Stimulated activated naive CD4-positive, alpha-beta T cell treated with Interleukin-2 at 50 U/mL for 16 hours (primary cell): ENCODE measurements around the gene PARD3B.
"Not testable (repeated sequence)": the region's sequence is repeated elsewhere in the genome, so short reads cannot be mapped to it uniquely, and the experiment has no call there.

Source experiments
- DNase-seq: peaks from one replicate; lab custom pipeline; 2025; lab: John Stamatoyannopoulos, UW

Gene PARD3B

DNA sequence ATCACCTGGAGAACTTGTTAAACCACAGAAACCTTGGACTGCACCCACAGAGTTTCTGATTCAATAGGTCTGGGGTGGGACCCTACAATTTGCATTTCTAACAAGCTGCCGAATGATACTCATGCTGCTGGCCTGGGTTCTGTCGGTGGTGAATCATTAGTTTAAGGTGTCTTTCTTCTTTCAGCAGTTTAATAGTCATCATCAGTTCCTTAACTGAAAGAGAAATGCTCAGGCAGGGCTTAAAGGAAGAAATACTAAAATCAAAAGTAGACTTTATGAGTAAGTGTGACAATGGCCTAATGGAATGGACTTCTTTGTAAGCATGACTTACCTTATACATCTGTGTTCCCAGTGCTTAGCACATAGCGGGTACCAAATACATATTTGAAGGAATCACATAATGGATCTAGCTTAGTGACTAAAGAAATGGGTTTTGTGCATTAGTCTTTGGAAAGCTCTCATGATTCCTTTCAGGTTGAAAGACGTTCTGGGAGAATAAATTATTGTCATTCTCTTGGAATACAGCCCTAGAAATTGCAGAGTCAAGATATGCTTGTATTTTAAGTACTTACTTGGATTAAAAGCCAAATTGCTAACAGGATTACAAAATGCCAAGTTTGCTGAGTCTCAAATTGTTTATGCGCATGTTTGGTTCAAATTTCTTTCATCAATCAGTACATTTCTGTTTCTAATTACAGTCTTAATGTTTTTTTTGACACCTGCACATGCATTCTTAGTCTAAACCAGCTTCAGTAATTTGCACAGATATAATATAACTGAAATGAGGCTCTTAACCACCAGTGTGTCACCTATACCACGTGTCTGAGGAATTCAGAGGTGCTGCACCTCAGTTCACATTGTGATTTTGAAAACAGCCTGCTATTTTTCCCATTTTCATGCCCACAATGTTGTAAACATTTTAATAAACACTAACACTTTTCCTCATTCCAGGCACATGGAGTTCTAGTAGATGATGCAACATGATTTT, 916.7 kb downstream of the PARD3B start:
- no peak for DNase-seq

GRCh38 chr2:205462681-205463345, 917.5 kb downstream of the PARD3B start:
- no peak for DNase-seq

DNA sequence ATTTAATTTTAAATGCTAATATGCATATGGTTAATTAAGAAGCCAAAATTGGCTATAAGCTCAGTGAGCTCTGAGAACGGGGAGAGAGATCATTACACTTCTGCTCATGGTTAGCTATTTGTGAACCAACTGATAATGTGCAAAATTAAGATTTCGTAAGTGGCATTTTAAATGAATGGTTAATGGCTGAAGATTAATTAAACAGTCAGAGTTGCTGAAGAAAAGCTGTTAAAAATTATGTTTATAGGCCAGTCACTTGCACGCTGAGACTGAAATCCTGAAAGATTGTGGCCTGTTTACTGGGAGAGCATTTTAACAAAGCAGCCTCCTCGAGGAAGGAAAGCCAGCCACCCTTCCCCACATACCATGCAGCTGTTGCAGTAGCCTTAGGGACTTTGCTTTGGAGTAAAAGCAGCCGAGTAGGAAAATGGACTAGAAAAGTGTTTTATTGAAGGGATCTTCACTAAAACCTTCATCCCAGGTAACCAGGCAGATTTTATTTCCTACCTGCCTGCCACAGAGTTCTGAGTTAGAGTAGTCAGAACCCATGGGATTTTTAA, 918.3 kb downstream of the PARD3B start:
- no peak for DNase-seq

- no peak for DNase-seq
Observed at GRCh38 chr2:205464681-205465080, 919.4 kb downstream of the PARD3B start.

- no peak for DNase-seq
Observed at GRCh38 chr2:205465791-205466190, 920.5 kb downstream of the PARD3B start.

DNA sequence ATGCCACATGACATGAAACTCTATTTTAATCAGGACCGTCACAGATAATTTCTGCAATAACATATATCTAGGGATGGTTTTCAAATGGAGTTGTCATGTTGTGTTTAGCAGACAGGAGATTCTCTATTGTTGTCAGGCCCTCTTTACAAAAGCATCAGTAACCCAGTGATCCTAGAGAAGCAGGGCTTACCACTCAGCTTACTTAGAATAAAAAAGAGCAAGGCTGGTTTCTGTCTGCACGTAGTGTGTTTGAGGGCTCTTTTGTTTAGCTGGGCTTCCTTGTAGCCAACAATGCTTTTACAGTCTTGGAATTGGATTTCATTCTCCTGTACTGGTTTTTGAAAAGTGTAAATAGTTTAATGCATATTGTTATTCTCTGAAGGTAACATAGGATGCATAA, 926.5 kb downstream of the PARD3B start:
- DNase-seq = no peak

- no peak for DNase-seq
Observed at GRCh38 chr2:205473791-205474190, 928.5 kb downstream of the PARD3B start.

- DNase-seq = no peak
Observed at GRCh38 chr2:205474741-205475415, 929.6 kb downstream of the PARD3B start.

DNA sequence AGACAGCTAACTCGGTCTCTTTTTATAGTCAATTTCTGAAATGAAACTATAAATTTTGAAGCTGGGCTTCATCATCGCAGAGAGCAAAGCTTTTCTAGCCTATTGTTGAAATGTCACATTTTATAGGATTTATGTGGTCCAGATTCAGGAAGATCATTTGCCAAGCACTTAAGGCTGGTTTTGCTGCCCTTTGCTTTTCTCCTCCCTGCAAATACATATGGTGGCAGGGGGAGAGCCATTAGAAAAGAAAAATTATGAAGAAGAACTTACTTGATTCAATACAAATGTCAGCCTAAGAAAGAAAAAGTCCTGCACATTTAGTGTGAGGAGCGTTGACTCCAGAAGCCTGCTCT, 930.1 kb downstream of the PARD3B start:
- DNase-seq = no peak

- DNase-seq = no peak
Observed at GRCh38 chr2:205477016-205477705, 931.9 kb downstream of the PARD3B start.

DNA sequence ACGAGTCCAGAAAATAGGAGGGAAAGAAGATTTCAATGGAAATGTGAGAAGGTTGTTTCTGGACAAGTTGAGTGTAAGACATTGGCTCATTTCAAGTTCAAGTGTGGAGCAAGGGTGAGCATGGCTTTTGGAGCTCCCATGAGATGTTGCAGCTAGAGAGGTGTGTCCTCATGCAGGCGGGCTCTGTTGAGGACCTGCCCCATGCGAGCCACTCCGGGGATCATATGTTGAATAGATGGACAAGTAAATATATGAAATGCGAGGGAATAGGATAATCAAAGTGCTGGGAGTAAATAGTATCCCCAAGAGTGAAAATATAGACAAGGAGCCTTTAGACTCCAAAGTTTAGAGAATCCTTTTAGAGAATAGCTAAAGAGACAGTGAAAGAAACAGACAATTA, 936.6 kb downstream of the PARD3B start:
- no peak for DNase-seq

DNA sequence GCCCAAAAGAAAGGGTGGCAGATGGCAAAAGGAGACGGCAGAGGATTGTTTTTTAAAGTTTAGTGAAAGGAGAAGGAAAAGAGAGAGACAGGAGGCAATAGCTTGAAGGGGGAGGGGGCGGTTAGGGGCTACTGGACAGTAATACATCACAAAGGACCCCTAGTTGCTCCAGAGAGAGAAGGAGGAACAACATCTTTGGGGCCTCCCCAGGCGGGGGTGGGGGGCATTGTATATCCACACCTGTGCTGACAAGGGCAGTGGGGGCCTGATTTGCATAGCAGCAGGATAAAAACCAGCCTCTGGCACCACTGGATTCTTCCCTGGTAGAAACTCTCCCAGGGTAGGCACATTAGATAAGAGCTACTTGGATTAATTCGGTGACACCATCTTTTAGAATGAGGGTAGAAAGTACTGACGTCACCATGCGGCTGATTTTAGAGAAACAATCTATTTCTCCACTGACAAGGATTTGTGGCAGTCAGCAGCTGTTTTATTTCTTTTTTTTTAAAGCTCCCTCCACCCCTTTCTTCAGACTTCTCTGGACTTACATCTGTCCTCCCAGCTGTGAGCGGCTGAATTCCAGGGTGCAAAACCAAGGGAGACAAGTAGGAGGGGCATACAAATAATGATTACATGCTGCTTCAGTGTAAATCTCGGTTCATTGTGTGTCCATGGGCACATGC, 937.3 kb downstream of the PARD3B start:
- no peak for DNase-seq

GRCh38 chr2:205483095-205483494, 937.8 kb downstream of the PARD3B start:
- no peak for DNase-seq

DNA sequence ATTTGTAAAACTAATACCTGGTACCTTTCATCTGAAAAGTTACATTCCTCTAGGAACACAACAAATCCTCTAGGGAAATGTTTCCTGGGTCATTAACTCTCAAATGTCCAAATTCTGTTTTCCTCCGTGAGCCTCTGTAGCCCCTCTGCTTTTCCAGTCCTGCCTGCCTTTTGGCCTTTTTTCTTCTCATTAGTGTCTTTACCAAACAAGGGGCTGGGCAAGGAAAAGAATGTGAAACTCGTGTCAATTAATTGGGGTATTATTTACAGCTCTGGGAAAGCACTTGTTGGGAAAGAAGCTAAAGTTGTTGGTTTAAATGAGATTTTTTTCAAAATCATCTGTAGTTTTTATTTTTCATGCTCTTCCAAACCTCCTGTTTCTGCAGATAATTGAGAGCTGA, 938.9 kb downstream of the PARD3B start:
- no peak for DNase-seq

- no peak for DNase-seq
Observed at GRCh38 chr2:205484764-205485163, 939.5 kb downstream of the PARD3B start.

DNA sequence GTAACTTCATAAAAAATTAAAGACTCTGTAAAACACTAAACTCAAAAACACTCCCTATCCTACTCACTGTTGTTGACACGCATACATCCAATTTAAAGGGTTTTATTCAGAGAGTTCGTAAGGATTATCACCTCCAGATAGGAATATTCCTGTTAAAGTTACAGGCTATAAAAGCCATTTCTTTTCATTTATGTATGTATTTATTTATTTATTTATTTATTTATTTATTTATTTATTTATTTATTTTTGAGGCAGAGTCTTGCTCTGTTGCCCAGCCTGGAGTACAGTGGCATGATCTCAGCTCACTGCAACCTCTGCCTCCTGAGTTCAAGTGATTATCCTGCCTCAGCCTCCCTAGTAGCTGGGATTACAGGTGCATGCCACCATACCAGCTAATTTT, 948.3 kb downstream of the PARD3B start:
- not testable (repeated sequence) for DNase-seq

DNA sequence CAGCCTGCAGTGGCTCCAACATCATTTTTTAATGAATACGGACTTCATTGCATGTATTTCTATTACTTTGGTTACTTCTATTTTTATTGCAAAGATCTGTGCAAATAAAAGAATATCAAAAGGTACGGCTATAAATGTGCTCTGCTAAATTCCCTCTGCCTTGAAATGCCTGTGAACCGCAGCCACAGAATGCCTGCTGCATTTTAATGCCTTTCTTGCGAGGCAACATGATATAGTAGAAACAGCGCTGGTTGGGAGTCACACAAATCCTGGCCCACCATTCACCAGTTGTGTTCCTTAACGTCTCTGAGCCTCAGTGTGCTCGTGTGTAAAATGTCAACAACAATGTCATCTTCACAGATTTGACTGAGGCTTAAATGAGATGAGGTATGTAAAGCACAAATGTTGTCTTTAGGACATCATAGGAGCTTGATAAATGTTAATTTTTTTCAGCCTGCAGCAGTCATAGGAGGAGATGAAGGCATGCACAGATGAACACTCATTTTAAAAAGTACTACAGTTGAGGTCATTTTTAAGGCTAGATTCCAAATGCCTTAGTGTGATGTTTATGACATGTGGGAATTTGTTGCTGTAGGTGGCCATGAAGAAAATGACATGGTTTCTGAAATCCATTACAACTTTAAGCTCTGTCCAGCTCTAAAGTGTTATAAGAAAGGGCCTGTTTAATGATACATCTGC, 949.4 kb downstream of the PARD3B start:
- DNase-seq = no peak

GRCh38 chr2:205495819-205496218, 950.5 kb downstream of the PARD3B start:
- no peak for DNase-seq

DNA sequence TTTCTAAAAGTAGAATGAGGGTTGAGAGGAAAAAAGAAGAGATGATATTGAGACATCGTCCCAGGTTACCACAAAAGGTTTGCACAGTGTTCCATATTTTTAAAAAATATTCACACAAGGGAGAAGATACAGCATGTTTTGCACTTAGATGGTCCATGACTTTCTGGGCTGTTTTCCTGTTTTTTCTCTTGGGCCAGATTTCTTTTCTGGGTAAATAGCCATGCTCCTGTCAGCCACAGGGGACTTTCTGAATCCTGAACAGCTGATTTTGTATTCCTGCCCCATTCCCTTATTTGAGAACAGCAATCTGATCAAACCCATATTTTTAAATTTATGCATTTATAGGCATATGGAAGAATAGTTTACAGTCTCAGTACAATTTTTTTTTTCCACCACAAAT, 951.1 kb downstream of the PARD3B start:
- DNase-seq = no peak

- DNase-seq = no peak
Observed at GRCh38 chr2:205496772-205497171, 951.5 kb downstream of the PARD3B start.

DNA sequence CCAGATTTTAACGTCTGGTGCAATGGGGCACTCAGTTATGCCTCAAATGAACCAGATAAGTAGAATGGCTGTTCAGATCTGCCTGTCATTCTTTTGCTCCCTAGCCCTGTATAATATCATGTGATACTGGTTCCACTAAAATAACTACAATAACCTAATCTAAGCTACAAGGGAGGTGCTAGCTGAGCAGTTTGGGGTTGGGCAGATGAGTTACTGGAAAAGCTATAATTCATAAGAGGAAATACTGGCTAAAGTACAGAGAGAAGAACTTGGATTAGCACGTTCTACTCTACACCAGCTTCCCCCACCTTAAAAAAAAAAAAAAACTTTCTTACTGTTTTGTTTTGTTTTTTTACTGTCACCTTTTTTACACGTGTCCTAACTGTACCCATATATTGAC, 953.7 kb downstream of the PARD3B start:
- no peak for DNase-seq
